Measurements from ENCODE around the gene TNFRSF12A. TPM values are rescaled to one million over a fixed set of nuclear protein-coding genes. Genes with fewer than 3 reads are reported as not detected.

TNFRSF12A gene
- total and polyA plus RNA-seq, 9 of the 15 experiments (the other 6 are each of a cell fraction or from before 2014, with no cell fraction given): 0.41 to 61.8 (median 26.5) TPM

DNA sequence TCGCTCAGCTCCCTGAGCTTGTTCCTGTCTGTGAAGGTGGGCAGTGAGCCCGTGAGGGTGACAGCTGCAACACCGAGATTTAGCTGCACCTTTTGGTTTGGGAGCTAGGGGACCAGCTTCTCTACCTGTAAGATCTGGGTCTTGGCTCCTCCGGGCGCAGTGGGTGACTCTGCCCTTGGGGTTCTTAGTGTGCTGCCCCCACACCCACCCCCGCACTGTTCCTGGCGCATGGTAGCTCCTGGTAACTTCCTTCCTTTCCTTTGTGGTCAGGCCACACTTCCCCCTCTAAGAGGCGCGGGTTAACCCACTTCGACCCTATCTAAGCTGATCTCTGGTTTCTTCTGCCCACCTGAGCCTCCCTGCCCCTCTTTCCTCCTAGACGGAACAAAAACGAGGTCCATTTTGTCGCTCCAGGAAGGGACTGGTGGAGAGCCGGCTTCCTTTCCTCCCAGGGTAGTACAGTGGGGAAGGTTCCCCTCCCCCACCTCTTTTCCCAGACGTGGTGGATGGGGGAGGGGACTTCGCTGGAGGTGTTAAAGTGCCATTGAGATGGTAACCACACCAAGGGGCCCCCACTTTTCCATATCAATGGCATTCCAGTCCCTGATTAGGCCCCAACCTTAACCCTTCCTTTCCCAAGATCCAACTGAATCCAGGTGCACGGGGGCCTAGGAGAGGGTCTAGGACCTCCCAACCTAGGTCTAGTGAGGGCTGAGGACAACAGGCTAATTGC lies 12.0 kb upstream of the TNFRSF12A start (continued):
- TF ChIP-seq, protein P1, sequence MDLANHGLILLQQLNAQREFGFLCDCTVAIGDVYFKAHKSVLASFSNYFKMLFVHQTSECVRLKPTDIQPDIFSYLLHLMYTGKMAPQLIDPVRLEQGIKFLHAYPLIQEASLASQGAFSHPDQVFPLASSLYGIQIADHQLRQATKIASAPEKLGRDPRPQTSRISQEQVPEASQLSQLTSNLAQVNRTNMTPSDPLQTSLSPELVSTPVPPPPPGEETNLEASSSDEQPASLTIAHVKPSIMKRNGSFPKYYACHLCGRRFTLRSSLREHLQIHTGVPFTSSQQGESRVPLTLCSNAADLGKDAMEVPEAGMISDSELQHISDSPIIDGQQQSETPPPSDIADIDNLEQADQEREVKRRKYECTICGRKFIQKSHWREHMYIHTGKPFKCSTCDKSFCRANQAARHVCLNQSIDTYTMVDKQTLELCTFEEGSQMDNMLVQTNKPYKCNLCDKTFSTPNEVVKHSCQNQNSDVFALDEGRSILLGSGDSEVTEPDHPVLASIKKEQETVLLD (IDR thresholded peaks at IDR 0.05): peak; percentile 48; the same call in 1 of the 2 replicates
- peak; percentile 61 for TF ChIP-seq BRD9 (IDR thresholded peaks at IDR 0.05; ENCODE audit: low read depth, partially characterized antibody)
- TF ChIP-seq ETV6 (IDR thresholded peaks at IDR 0.05; ENCODE audit: borderline replicate concordance in 1 of 2, low read depth in 2 of 2, low read length in 1 of 2): peak; percentile 57 to 87
- TF ChIP-seq ETV6 (CRISPR knock-in tag; IDR thresholded peaks at IDR 0.05; ENCODE audit: borderline replicate concordance): no peak
- TF ChIP-seq, protein P2, sequence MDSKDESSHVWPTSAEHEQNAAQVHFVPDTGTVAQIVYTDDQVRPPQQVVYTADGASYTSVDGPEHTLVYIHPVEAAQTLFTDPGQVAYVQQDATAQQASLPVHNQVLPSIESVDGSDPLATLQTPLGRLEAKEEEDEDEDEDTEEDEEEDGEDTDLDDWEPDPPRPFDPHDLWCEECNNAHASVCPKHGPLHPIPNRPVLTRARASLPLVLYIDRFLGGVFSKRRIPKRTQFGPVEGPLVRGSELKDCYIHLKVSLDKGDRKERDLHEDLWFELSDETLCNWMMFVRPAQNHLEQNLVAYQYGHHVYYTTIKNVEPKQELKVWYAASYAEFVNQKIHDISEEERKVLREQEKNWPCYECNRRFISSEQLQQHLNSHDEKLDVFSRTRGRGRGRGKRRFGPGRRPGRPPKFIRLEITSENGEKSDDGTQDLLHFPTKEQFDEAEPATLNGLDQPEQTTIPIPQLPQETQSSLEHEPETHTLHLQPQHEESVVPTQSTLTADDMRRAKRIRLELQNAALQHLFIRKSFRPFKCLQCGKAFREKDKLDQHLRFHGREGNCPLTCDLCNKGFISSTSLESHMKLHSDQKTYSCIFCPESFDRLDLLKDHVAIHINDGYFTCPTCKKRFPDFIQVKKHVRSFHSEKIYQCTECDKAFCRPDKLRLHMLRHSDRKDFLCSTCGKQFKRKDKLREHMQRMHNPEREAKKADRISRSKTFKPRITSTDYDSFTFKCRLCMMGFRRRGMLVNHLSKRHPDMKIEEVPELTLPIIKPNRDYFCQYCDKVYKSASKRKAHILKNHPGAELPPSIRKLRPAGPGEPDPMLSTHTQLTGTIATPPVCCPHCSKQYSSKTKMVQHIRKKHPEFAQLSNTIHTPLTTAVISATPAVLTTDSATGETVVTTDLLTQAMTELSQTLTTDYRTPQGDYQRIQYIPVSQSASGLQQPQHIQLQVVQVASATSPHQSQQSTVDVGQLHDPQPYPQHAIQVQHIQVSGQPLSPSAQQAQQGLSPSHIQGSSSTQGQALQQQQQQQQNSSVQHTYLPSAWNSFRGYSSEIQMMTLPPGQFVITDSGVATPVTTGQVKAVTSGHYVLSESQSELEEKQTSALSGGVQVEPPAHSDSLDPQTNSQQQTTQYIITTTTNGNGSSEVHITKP (IDR thresholded peaks at IDR 0.05; ENCODE audit: partially characterized antibody): peak; percentile 73

Measured in K562 (cell line).